Dendritic cell treated with granulocyte-macrophage colony-stimulating factor and Interleukin-4, amounts not matched to agents 40 ng/mL and 50 ng/mL, for 4 days (primary cell): ENCODE results near the gene IGSF21.

ENCODE experiments used
- H3K27ac Mint-ChIP-seq: one replicate; pipeline ENCODE4 v1.8.0; 2022; ENCODE audit warnings: mild to moderate bottlenecking, mixed read lengths
- H3K27me3 Mint-ChIP-seq: one replicate; pipeline ENCODE4 v1.8.0; 2022; ENCODE audit warnings: mild to moderate bottlenecking, mixed read lengths
- H3K36me3 Mint-ChIP-seq: one replicate; pipeline ENCODE4 v1.8.0; 2022; ENCODE audit warnings: low read depth, mixed read lengths
- H3K4me1 Mint-ChIP-seq: one replicate; pipeline ENCODE4 v1.8.0; 2022; ENCODE audit warnings: low read depth, mixed read lengths
- H3K4me3 Mint-ChIP-seq: one replicate; pipeline ENCODE4 v1.8.0; 2022; ENCODE audit warnings: mild to moderate bottlenecking, moderate library complexity, mixed read lengths
- H3K9me3 Mint-ChIP-seq: one replicate; pipeline ENCODE4 v1.8.0; 2022; ENCODE audit warnings: mixed read lengths
- intact Hi-C: fragments of 100-400 bp; cut with micrococcal nuclease; formaldehyde crosslinking; loops from one replicate; pipeline ENCODE4 v1.15.0; 2022

The IGSF21 gene

DNA sequence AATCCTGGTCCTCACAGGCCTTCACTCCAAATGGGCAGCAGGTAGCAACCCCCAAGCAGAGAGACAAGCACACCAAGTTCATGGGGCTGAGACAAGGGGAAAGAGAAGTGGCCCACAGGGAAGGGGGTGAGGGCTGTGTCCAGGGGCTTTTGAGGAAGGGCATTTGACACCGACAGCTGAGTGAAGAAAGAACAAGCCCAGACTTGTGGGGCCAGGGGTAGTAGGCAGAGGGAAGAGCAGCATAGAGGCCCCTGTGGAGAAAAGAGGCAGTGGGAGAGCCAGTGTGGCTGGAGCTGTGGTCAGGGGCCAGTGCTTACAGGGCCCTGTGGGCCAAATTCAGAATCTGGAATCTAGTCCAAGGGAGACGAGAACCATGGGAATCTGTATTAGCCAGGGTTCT is 85.4 kb downstream of the IGSF21 start:
- H3K4me1 Mint-ChIP-seq = peaks cover 6% of the 10 kb centered on the region
- no peak overlapping the region for H3K27ac Mint-ChIP-seq
- H3K27me3 Mint-ChIP-seq = peaks cover 40% of the 10 kb centered on the region
- H3K9me3 Mint-ChIP-seq = no peaks in the 10 kb centered on the region
- no peak overlapping the region for H3K4me3 Mint-ChIP-seq
- H3K36me3 Mint-ChIP-seq = no peaks in the 10 kb centered on the region
- intact Hi-C loops = no loop called here

GRCh38 chr1:18197299-18197698 is 89.7 kb downstream of the IGSF21 start:
- peaks cover 15% of the 10 kb centered on the region for H3K4me1 Mint-ChIP-seq
- H3K27me3 Mint-ChIP-seq = peaks cover 51% of the 10 kb centered on the region
- intact Hi-C loops = no loop called here
- H3K9me3 Mint-ChIP-seq = no peaks in the 10 kb centered on the region
- no peak overlapping the region for H3K4me3 Mint-ChIP-seq
- no peaks in the 10 kb centered on the region for H3K36me3 Mint-ChIP-seq
- H3K27ac Mint-ChIP-seq = no peak overlapping the region

GRCh38 chr1:18198260-18198659 is 90.7 kb downstream of the IGSF21 start:
- Mint-ChIP-seq H3K27me3 (peaks cover 51% of the 10 kb centered on the region), H3K36me3 (no peaks in the 10 kb centered on the region)

DNA sequence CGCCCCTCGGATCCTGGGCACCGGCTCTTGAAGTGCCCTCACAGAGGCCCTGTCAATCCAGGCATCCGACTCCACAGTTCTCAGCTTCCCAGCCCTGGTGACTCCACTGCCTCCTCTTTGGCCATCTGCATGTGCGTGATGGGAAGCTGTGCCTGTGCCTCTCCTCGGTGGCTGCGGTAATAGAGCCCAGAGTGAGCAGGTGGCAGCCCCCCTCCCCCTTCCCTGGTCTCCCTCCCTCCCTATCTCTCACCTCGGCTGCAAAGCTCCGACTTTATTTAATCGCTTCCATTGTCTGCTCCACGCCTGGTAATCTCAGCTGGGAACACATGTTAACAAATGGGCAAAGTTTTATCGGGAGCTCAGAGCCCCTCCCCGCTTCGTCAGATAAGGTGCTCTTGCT is 91.9 kb downstream of the IGSF21 start:
- Mint-ChIP-seq H3K4me1 (peaks cover 10% of the 10 kb centered on the region), H3K36me3 (no peaks in the 10 kb centered on the region), H3K9me3 (no peaks in the 10 kb centered on the region), H3K27ac (no peak overlapping the region), H3K27me3 (peaks cover 52% of the 10 kb centered on the region), H3K4me3 (no peak overlapping the region)
- intact Hi-C loops = no loop called here

More at GRCh38 chr1:18198260-18198659, 90.7 kb downstream of the IGSF21 start:
- H3K4me3 Mint-ChIP-seq = no peak overlapping the region
- intact Hi-C loops = no loop called here
- H3K4me1 Mint-ChIP-seq = peaks cover 15% of the 10 kb centered on the region
- no peak overlapping the region for H3K27ac Mint-ChIP-seq
- no peaks in the 10 kb centered on the region for H3K9me3 Mint-ChIP-seq

GRCh38 chr1:18200136-18200717 is 92.6 kb downstream of the IGSF21 start:
- intact Hi-C loops = no loop called here
- H3K9me3 Mint-ChIP-seq = no peaks in the 10 kb centered on the region
- no peak overlapping the region for H3K4me3 Mint-ChIP-seq
- no peaks in the 10 kb centered on the region for H3K36me3 Mint-ChIP-seq
- peaks cover 10% of the 10 kb centered on the region for H3K4me1 Mint-ChIP-seq
- no peak overlapping the region for H3K27ac Mint-ChIP-seq
- H3K27me3 Mint-ChIP-seq = peaks cover 51% of the 10 kb centered on the region

DNA sequence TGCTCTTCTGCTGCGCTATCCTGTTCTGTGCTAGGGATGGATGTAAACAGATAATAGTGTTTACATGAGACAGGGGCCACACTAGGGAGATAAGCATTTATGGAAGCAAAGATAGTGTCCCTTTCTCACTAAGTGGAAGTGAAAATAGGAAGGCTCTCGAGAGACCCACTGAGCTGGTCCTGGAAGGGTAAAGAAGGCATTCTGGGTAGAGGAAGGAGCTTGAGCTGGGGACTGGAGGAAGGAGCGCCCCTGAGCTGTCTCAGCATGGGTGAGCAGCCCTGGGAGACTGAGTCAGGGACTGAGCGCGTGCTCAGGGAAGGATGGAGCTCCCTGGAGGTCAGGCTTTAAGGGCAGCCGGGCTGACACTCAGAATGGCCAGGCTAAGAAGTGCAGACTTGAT is 93.3 kb downstream of the IGSF21 start:
- Mint-ChIP-seq H3K36me3 (no peaks in the 10 kb centered on the region), H3K27ac (no peak overlapping the region), H3K9me3 (no peaks in the 10 kb centered on the region), H3K27me3 (peaks cover 44% of the 10 kb centered on the region), H3K4me1 (peaks cover 10% of the 10 kb centered on the region), H3K4me3 (no peak overlapping the region)
- intact Hi-C loops = no loop called here

DNA sequence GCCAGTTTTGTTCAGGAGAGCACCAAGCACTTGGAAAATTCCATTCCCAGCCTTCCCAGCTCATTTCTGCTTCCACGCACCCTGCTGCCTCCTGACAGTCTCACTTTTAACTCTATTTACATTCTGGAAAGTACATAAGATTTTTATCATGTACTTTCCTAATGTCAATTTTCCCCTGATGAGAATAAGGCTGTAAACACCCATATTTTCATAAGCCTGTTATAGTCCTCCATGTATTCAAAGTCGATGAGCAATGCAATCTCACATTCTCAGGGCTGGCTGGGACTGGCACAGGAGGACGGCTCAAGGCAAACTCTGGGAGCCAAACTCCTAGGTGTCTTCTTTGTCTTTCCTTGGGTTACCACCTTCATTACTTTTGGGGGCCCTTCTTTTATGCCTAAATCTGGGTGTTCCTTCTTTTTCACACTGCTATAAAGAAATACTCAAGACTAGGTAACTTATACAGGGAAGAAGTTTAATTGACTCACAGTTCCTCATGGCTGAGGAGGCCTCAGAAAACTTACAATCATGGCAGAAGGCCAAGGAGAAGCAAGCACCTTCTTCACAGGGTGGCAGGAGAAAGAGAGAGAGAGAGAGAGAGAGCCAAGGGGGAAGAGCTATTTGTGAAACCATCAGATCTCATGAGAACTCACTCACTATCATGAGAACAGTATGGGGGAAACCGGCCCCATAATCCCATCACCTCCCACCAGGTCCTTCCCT is 94.6 kb downstream of the IGSF21 start:
- H3K4me3 Mint-ChIP-seq = no peak overlapping the region

GRCh38 chr1:18203645-18204044 is 96.0 kb downstream of the IGSF21 start:
- intact Hi-C loops = no loop called here
- H3K27ac Mint-ChIP-seq = no peak overlapping the region
- H3K27me3 Mint-ChIP-seq = peaks cover 26% of the 10 kb centered on the region
- peaks cover 10% of the 10 kb centered on the region for H3K4me1 Mint-ChIP-seq
- H3K36me3 Mint-ChIP-seq = no peaks in the 10 kb centered on the region
- H3K4me3 Mint-ChIP-seq = no peak overlapping the region
- no peaks in the 10 kb centered on the region for H3K9me3 Mint-ChIP-seq

More for the DNA sequence above, 94.6 kb downstream of the IGSF21 start:
- Mint-ChIP-seq H3K4me1 (peaks cover 10% of the 10 kb centered on the region), H3K27me3 (peaks cover 35% of the 10 kb centered on the region), H3K27ac (no peak overlapping the region), H3K36me3 (no peaks in the 10 kb centered on the region), H3K9me3 (no peaks in the 10 kb centered on the region)
- intact Hi-C loops = no loop called here

- Mint-ChIP-seq H3K4me3 (no peak overlapping the region), H3K27ac (no peak overlapping the region), H3K9me3 (no peaks in the 10 kb centered on the region), H3K27me3 (peaks cover 22% of the 10 kb centered on the region), H3K36me3 (no peaks in the 10 kb centered on the region), H3K4me1 (peaks cover 10% of the 10 kb centered on the region)
- intact Hi-C loops = no loop called here
Measured at GRCh38 chr1:18204575-18204974, 97.0 kb downstream of the IGSF21 start.

- H3K27ac Mint-ChIP-seq = no peak overlapping the region
- H3K36me3 Mint-ChIP-seq = no peaks in the 10 kb centered on the region
- H3K27me3 Mint-ChIP-seq = peaks cover 19% of the 10 kb centered on the region
- intact Hi-C loops = no loop called here
- no peak overlapping the region for H3K4me3 Mint-ChIP-seq
- H3K9me3 Mint-ChIP-seq = no peaks in the 10 kb centered on the region
- peaks cover 10% of the 10 kb centered on the region for H3K4me1 Mint-ChIP-seq
Measured at GRCh38 chr1:18205319-18205718, 97.7 kb downstream of the IGSF21 start.

GRCh38 chr1:18211764-18212163 is 104.2 kb downstream of the IGSF21 start:
- H3K4me1 Mint-ChIP-seq = no peaks in the 10 kb centered on the region
- H3K4me3 Mint-ChIP-seq = no peak overlapping the region
- no peaks in the 10 kb centered on the region for H3K9me3 Mint-ChIP-seq
- no peak overlapping the region for H3K27ac Mint-ChIP-seq
- H3K36me3 Mint-ChIP-seq = no peaks in the 10 kb centered on the region
- peaks cover 3% of the 10 kb centered on the region for H3K27me3 Mint-ChIP-seq
- intact Hi-C loops = loop anchor here (10.0 kb wide), 1 partner anchor 107 kb away; the partner anchor contains the start of gene IGSF21

DNA sequence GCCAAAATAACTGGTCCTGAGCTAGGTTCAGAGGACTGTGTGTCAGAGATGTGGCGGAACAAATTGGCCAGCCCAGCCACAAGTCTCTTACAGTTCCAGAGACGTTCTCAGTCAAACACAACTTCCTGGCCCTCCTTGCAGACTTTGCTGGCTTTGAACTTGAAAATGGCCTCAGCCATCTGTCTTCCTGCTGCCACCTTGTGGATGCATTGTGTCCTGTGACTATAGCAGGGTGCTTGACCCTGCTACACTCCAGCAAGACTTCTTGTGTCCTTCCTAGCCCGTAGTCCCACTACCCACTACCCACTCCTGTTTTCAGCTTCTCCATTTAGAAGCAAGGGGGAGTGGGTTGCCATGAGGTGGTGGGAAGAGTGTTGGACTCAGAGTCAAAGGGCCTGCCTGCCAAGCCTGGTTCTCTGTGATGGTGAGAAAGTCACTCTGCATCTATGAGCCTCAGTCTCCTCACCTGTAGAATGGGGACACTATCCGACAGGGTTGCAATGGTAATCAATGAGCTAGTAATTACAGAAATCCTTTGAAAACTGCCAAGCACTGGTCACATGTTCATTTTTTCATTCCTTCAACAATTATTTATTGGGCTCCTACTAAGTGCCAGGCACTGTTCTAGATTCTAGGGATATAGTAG is 109.9 kb downstream of the IGSF21 start:
- no peaks in the 10 kb centered on the region for H3K4me1 Mint-ChIP-seq
- intact Hi-C loops = loop anchor here (5.0 to 10.0 kb wide), 2 partner anchors 113 to 230 kb away; partner anchors contain the start of gene IGSF21
- no peaks in the 10 kb centered on the region for H3K36me3 Mint-ChIP-seq
- H3K9me3 Mint-ChIP-seq = no peaks in the 10 kb centered on the region
- H3K27me3 Mint-ChIP-seq = peaks cover 11% of the 10 kb centered on the region
- H3K27ac Mint-ChIP-seq = no peak overlapping the region
- H3K4me3 Mint-ChIP-seq = no peak overlapping the region

GRCh38 chr1:18229625-18230024 is 122.0 kb downstream of the IGSF21 start:
- intact Hi-C loops = no loop called here
- Mint-ChIP-seq H3K9me3 (peaks cover 17% of the 10 kb centered on the region), H3K36me3 (no peaks in the 10 kb centered on the region), H3K27me3 (peaks cover 9% of the 10 kb centered on the region), H3K27ac (no peak overlapping the region), H3K4me1 (no peaks in the 10 kb centered on the region), H3K4me3 (no peak overlapping the region)

DNA sequence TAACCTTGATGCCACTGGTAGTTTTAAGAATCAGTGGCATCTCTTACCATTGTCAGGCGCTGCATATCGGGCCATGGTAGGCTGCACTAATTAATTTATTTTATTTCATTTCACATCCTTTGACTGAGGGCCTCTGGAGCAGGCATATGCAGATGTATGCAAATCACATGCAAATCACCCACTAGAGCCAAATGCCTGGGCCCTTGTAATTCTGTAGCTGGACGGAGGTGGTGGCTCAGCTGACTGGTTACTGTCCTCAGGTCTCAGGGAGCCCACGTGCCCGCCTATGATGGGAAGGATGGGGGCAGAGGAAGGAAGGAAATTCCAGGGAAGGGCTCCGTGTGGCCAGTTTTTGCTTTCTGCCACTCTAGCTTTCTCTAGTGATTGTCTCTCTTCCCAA is 122.7 kb downstream of the IGSF21 start:
- no peak overlapping the region for H3K4me3 Mint-ChIP-seq
- H3K4me1 Mint-ChIP-seq = no peaks in the 10 kb centered on the region
- intact Hi-C loops = no loop called here
- no peaks in the 10 kb centered on the region for H3K36me3 Mint-ChIP-seq
- H3K9me3 Mint-ChIP-seq = peaks cover 17% of the 10 kb centered on the region
- no peak overlapping the region for H3K27ac Mint-ChIP-seq
- peaks cover 11% of the 10 kb centered on the region for H3K27me3 Mint-ChIP-seq
